GM18907 (cell line): Measurements from ENCODE around the gene ORC4.

Source experiments
- ATAC-seq: cut with Tn5 transposase; IDR thresholded peaks from one replicate; pipeline ENCODE4 v1.9.1; 2021; ENCODE audit warnings: mild to moderate bottlenecking, moderate library complexity; ENCODE audit not compliant: unreplicated experiment

Gene ORC4

DNA sequence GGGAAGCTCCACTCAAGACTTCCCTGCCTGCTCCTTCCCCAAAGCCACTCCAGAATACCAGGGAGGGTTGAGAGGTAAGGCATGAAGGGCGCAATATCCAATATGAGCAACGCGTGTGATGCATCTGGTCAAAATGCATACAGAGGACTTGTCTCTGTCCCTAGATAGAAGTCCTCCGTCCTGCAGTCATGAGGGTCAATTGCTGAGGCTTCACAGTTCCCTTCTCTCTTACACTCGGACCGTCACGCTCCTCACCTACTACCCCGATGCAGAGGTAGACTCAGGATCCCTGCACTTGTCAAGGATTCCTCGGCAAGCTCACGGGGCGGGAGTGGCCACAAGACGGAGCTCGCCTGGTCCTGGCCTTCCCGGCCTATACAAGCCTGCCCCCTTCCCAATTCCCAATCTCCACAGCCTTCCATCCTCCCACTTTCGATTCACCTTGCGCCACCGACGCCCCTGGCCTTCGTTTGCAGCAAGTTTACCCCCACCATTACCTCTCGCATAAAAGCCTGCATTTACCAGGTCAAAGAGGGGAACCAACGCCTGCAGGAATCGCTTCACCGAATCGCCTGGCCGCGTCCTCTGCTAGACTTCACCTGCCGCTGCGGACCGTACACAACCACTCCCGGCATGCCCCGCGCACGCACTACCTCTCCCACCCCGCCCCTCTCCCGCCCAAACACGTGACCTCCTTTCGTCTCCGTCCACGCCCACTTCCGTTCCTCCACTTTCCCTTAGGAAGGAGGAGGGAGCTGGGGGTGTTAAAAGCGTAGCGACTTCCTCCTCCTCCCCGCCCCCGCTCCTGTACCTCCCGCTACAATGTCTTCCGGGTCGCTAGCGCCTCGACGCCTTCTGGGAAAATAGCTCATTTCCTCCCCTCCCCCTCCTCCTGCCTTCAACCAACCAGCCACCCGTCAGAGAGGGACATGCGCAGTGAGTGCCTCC, at the start of gene ORC4:
Gene ORC4, minus strand, starts transcription at position 627 of the 948 bp plus-strand sequence. CDS start 44,779 bp downstream, outside the sequence.
- peak; percentile 78 for ATAC-seq

DNA sequence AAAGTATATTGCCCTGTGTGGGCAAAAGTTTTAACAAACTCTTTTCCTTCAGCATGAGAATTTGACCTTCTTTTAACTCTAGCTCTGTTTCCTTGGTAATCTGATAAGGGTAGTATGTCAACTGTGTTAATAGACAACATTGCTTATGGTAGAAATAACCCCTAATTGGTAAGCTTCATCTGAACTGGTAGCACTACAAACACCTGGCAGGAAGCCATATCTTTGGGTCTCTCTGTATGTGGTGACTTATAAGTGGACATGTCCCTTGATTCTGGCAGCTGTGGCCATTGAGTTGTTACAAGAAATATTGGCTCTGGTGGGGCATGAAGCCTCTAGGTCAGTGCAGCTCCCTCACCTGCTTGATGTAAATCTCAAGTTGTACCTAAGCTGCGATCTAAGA, 47.3 kb upstream of the ORC4 start:
- no peak for ATAC-seq

- ATAC-seq: no peak
Measured at GRCh38 chr2:148065936-148066335, 45.4 kb upstream of the ORC4 start.

- ATAC-seq: no peak
Measured at GRCh38 chr2:148063633-148064032, 43.1 kb upstream of the ORC4 start.

DNA sequence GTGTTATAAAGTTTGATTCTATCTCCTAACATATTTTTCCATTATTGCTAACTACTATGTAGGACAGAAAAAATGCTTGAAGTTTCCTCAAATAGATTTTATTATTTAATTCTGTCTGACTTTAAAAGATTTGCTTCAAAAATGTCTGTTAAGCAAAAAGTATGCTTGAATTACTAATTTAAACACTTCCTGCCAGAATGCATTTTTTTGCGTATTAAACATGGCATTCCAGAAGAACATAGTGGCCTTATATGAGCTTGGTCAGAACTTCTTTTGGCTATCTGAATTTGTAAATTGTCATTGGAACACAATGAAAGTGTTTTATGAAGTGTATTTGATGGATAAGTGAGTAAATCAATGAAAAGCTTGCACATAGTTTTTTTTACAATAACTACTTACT, 38.1 kb upstream of the ORC4 start:
- ATAC-seq: no peak

GRCh38 chr2:148052687-148053086, 32.1 kb upstream of the ORC4 start:
- ATAC-seq: no peak

DNA sequence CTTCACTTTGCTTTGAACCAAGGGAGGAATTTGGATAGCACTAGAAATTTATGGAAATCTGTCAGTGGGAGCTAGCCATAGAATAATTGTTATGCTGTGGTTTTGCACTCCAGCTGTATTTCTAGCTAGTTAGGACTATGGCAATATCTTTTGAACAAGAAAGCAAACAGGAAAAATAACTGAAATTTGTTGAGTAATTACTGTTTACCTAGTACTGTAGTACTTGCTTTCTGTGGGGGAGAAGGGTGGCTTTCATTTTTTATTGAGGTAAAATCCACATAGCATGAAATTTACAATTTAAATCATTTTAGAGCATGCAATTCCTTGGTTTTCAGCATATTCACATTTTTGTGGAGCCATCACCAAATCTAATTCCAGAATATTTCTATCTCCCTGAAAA, 28.7 kb upstream of the ORC4 start:
- ATAC-seq: no peak

GRCh38 chr2:148048475-148049221, 28.1 kb upstream of the ORC4 start:
- ATAC-seq: peak; percentile 77

- no peak for ATAC-seq
Measured at GRCh38 chr2:148046802-148047201, 26.3 kb upstream of the ORC4 start.

GRCh38 chr2:148044322-148044721, 23.8 kb upstream of the ORC4 start:
- no peak for ATAC-seq

- ATAC-seq: peak; percentile 73
Measured at GRCh38 chr2:148042219-148042618, 21.7 kb upstream of the ORC4 start.

GRCh38 chr2:148039783-148040182, 19.2 kb upstream of the ORC4 start:
- ATAC-seq: no peak

DNA sequence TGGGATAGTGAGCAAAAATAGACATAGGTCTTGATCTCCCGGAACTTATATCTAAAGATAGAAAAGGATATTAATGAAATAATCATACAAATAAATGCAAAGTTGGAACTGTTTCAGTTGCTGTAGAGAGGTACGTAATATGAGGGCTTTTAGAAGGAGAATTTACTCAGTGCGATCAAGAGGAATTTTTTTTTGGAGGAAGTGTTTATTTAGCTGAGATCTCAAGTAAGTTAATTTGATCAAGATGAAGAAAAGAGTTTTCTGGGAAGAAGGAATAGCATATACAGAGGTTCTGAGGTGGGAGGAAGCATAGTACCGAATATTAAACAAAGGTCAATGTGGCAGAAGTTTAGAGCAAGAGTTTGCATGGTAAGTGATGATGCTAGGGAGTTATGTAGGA, 11.7 kb upstream of the ORC4 start:
- no peak for ATAC-seq

DNA sequence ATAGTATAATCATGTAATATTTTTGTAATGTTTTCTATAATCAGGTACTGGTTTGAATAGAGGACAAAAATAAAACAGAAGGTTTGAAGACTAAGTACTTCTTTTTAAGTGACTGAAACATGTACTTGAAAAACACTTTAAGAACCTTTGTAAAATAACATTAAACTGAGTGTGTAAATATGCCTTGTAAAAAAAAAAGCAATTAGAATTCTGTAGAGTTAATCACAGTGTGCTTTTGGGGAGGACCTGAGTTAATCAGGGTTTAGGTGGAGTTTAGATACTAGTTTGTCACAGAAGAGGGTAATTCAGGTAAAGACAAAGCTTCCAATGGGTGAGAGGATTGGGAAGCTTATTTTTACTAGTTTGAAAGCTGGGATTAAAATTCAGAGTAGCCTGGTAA, 10.6 kb upstream of the ORC4 start:
- ATAC-seq: no peak

- ATAC-seq: no peak
Measured at GRCh38 chr2:148028781-148029180, 8.2 kb upstream of the ORC4 start.

DNA sequence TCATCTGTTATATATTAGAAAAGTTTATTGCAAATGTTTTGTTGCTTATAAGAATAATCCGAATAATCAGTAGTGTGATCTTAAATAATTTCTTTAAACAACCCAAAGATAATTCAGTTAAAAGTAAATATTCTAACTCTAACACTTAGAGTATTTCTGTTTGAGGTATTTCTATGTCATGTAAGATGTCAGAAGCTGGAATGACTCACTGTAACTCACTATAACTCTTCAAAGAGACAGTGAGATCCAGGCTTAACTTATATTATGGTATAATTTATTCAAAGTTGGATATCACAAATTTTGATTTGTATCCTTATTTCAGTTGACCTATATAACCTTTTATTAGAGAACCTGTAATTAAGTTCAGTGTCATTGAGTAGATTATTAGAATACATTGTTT, 7.3 kb upstream of the ORC4 start:
- no peak for ATAC-seq

DNA sequence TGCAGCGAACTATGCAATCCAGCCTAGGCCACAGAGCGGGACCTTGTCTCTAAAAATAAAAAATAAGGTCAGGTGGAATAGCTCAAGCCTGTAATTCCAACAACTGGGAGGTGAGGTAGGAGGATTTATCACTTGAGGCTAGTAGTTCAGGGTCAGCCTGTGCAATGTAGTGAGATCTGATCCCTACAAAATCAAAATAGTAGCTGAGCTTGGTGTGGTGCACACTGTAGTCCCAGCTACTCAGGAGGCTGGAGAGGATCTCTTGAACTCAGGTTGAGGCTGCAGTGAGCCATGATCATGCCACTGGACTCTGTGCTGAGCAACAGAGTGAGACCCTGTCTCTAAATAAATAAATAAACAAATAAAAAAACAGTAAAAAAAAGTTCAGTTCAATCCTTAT, 6.0 kb upstream of the ORC4 start:
- no peak for ATAC-seq

DNA sequence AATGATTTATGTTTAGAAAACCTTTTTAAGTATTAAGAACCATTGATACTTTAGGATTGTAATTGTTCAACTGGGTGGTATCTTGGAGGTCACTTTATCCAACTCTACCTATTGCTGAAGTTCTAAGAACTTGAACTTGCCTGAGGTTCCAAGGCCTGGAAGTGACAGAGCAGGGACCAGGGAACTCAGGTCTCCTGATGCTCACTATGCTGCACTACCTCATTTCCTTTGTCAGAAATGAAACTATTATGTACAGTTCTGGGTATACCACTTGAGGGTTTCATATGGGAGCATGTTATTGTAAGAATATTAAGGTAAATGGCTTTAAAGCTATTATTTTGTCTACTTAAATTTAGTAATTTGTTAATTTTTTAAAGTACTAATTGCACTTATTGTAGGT, 3.3 kb upstream of the ORC4 start:
- ATAC-seq: peak; percentile 42

GRCh38 chr2:148022882-148023281, 2.3 kb upstream of the ORC4 start:
- no peak for ATAC-seq

DNA sequence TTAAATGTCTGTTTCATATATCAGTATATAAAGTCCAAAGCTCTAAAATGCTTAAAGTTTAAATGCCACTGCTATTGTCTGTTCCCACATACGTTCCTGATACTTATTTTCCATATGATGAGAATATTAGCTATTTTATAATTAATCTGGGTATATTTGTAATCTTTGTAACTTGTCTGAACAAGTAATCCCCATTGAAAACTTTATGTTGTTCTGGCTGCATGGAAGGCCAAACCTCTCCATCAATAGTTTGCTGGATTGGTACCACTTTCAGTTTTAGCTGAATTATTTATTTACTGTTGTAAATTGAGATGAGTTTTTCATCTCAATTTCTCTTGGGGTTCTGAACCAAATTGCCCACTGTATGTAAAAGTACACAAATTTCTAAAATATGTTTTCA, 1.8 kb upstream of the ORC4 start:
- ATAC-seq: no peak

DNA sequence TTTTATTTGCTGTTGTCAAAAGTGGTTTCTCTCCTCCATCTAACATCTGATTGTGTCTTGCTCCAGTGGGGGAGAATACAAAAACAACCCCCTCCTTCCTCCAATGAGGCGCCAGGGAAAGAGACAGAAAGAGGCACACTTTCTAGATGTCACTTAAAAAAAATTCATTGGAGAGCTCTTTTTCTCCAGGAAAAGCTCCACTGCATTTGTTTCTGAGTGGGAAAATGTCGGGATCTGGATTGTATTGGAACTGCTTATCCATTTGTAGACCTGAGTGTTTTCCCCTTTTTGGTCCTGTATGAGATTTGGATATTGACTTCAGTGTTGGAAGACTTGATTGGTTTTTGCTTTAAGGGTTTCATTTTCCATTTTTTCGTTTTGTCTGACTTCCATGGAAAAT, 1.3 kb upstream of the ORC4 start:
- ATAC-seq: no peak
